Neural cell (in vitro differentiated cells): Measurements from ENCODE around the gene RIC1. TPM values are rescaled to one million over a fixed set of nuclear protein-coding genes. Genes with fewer than 3 reads are reported as not detected.

Source experiments
- H2AFZ ChIP-seq: fragments of 200-600, 300-800 bp; sonication (generic), shearing (Covaris generic); 2 replicates; pipeline ENCODE4 v1.6.0; 2014; ENCODE audit warnings: low read depth, mild to moderate bottlenecking, antibody characterized with exemption, low read length, moderate library complexity
- H3F3A ChIP-seq: fragments of 200-600 bp; shearing (Covaris generic); 2 replicates; pipeline ENCODE4 v1.6.1; 2016; ENCODE audit warnings: mild to moderate bottlenecking, moderate library complexity, mixed read lengths, antibody characterized with exemption, low read length; ENCODE audit not compliant: insufficient read depth, poor library complexity, severe bottlenecking
- H3K27ac ChIP-seq: fragments of 200-600, 300-800 bp; sonication (generic), shearing (Covaris generic); 2 replicates; pipeline ENCODE4 v1.5.1; 2014; ENCODE audit warnings: mild to moderate bottlenecking, low read length, moderate library complexity
- H3K27me3 ChIP-seq: fragments of 300-800, 200-600 bp; sonication (generic), shearing (Covaris generic); 2 replicates; pipeline ENCODE4 v1.6.0; 2014; ENCODE audit warnings: mild to moderate bottlenecking, low read depth, low read length, moderate library complexity; ENCODE audit not compliant: insufficient read depth
- H3K36me3 ChIP-seq: fragments of 300-800, 200-600 bp; sonication (generic), shearing (Covaris generic); 2 replicates; pipeline ENCODE4 v1.5.1; 2014; ENCODE audit warnings: mild to moderate bottlenecking, antibody characterized with exemption, low read length, moderate library complexity; ENCODE audit not compliant: insufficient read depth
- H3K4me2 ChIP-seq: fragments of 300-800, 200-600 bp; sonication (generic), shearing (Covaris generic); 2 replicates; pipeline ENCODE4 v1.6.0; 2014; ENCODE audit warnings: mild to moderate bottlenecking, low read length
- H3K4me3 ChIP-seq: fragments of 300-800, 200-600 bp; sonication (generic), shearing (Covaris generic); 2 replicates; pipeline ENCODE4 v1.5.1; 2014; ENCODE audit warnings: mild to moderate bottlenecking, low read length, moderate library complexity
- H3K79me2 ChIP-seq: fragments of 200-600 bp; shearing (Covaris generic); replicated peaks from 2 replicates; pipeline ENCODE4 v1.6.0; 2014; ENCODE audit warnings: mild to moderate bottlenecking, low read length, moderate library complexity; ENCODE audit not compliant: insufficient read depth
- H3K9ac ChIP-seq: fragments of 300-800, 200-600 bp; sonication (generic), shearing (Covaris generic); 2 replicates; pipeline ENCODE4 v1.6.1; 2016; ENCODE audit warnings: mild to moderate bottlenecking, low read length, mixed read lengths
- H3K9me2 ChIP-seq: fragments of 200-600 bp; shearing (Covaris generic); 2 replicates; pipeline ENCODE4 v1.6.1; 2016; ENCODE audit warnings: mild to moderate bottlenecking, low read length, mixed read lengths; ENCODE audit not compliant: insufficient read depth
- H3K9me3 ChIP-seq: fragments of 200-600, 300-800 bp; sonication (generic), shearing (Covaris generic); 2 replicates; pipeline ENCODE4 v1.6.1; 2016; ENCODE audit warnings: mild to moderate bottlenecking, mixed run types, low read length, moderate library complexity, mixed read lengths
- H4K20me1 ChIP-seq: fragments of 200-600 bp; shearing (Covaris generic); 2 replicates; pipeline ENCODE4 v1.6.1; 2016; ENCODE audit warnings: mild to moderate bottlenecking, mixed run types; ENCODE audit not compliant: insufficient read depth
- CTCF ChIP-seq: fragments of 450-650 bp; IDR thresholded peaks from 2 replicates; pipeline ENCODE4 v1.5.1; 2014; ENCODE audit warnings: antibody characterized with exemption, mild to moderate bottlenecking, moderate library complexity; ENCODE audit not compliant: poor library complexity, severe bottlenecking
- EP300 ChIP-seq: fragments of 450-650 bp; conservative IDR thresholded peaks from 2 replicates; pipeline ENCODE4 v1.6.1; 2014; ENCODE audit warnings: antibody characterized with exemption, mild to moderate bottlenecking, moderate library complexity; ENCODE audit not compliant: poor library complexity, severe bottlenecking
- EZH2 ChIP-seq: fragments of 200-600, 300-800 bp; shearing (Covaris generic), sonication (generic); IDR thresholded peaks from 2 replicates; pipeline ENCODE4 v1.6.1; 2014; ENCODE audit warnings: antibody characterized with exemption, low read length, borderline replicate concordance, mild to moderate bottlenecking; ENCODE audit not compliant: insufficient read depth, poor library complexity, severe bottlenecking
- MXI1 ChIP-seq: fragments of 450-650 bp; conservative IDR thresholded peaks from 2 replicates; pipeline ENCODE4 v1.6.1; 2014; ENCODE audit warnings: antibody characterized with exemption, mild to moderate bottlenecking; ENCODE audit not compliant: poor library complexity, severe bottlenecking
- POLR2AphosphoS5 ChIP-seq: IDR thresholded peaks from 2 replicates; pipeline ENCODE4 v1.6.1; 2012
- RAD21 ChIP-seq: fragments of 450-650 bp; conservative IDR thresholded peaks from 2 replicates; pipeline ENCODE4 v1.6.1; 2014; ENCODE audit warnings: antibody characterized with exemption, mild to moderate bottlenecking, moderate library complexity
- REST ChIP-seq: IDR thresholded peaks from 2 replicates; pipeline ENCODE4 v1.6.1; 2012; ENCODE audit warnings: borderline replicate concordance
- SMC3 ChIP-seq: fragments of 450-650 bp; conservative IDR thresholded peaks from 2 replicates; pipeline ENCODE4 v1.6.1; 2014; ENCODE audit warnings: antibody characterized with exemption, mild to moderate bottlenecking, moderate library complexity; ENCODE audit not compliant: poor library complexity
- TAF1 ChIP-seq: IDR thresholded peaks from 2 replicates; pipeline ENCODE4 v1.6.1; 2012; ENCODE audit warnings: low read depth
- polyA plus RNA-seq: library from polyadenylated mRNA; depleted of rRNA; stranded (reverse); fragments of >200 nt; gene quantifications from 2 replicates; pipeline ENCODE4 v1.2.3, GENCODE V29; 2014

The RIC1 gene
- polyA plus RNA-seq, 1 donor from 2014 or later: 9.9 TPM

GRCh38 chr9:5632540-5632939 is 3.6 kb downstream of the RIC1 start:
- TF ChIP-seq MXI1 (no peak), REST (no peak), POLR2AphosphoS5 (no peak), EZH2 (no peak), CTCF (no peak), EP300 (no peak), SMC3 (no peak), RAD21 (no peak), TAF1 (no peak)
- Histone ChIP-seq H3K36me3 (no peaks in the 10 kb centered on the region), H3K9me3 (peaks cover 12% of the 10 kb centered on the region), H3K9me2 (no peaks in the 10 kb centered on the region), H3K9ac (no peak overlapping the region), H3F3A (peaks cover 4% of the 10 kb centered on the region), H3K79me2 (peaks cover 59% of the 10 kb centered on the region), H2AFZ (no peak overlapping the region), H3K4me2 (no peak overlapping the region), H4K20me1 (no peaks in the 10 kb centered on the region), H3K4me3 (no peak overlapping the region), H3K27me3 (no peaks in the 10 kb centered on the region), H3K27ac (no peak overlapping the region)

GRCh38 chr9:5633243-5633642 is 4.3 kb downstream of the RIC1 start:
- Histone ChIP-seq H4K20me1 (no peaks in the 10 kb centered on the region), H3K9ac (no peak overlapping the region), H3K79me2 (peaks cover 59% of the 10 kb centered on the region), H3K4me2 (no peak overlapping the region), H3K27me3 (no peaks in the 10 kb centered on the region), H3K27ac (no peak overlapping the region), H3K36me3 (no peaks in the 10 kb centered on the region), H3K4me3 (no peak overlapping the region), H3F3A (peaks cover 4% of the 10 kb centered on the region), H3K9me3 (peaks cover 12% of the 10 kb centered on the region), H3K9me2 (no peaks in the 10 kb centered on the region), H2AFZ (no peak overlapping the region)
- TF ChIP-seq SMC3 (no peak), POLR2AphosphoS5 (no peak), MXI1 (no peak), EP300 (no peak), REST (no peak), RAD21 (no peak), EZH2 (no peak), TAF1 (no peak), CTCF (no peak)
